Endothelial cell of umbilical vein (primary cell): ENCODE measurements around the gene ZBTB32. TPM values are rescaled to one million over a fixed set of nuclear protein-coding genes. Genes with fewer than 3 reads are reported as not detected.

Experiments used
- BruUV-seq: library from RNA; stranded (reverse); fragments of 400-500 nt; replicated peaks from 2 replicates; lab custom pipeline; 2021; lab: Mats Ljungman, UMichigan
- CTCF ChIA-PET: fragments of 300-600, 350-600 bp; sonication (Branson Sonifier 250); formaldehyde crosslinking; loops from one replicate; lab custom pipeline; 2021; ENCODE audit warnings: antibody characterized with exemption, inconsistent platforms; lab: Charles Lee
- POLR2A ChIA-PET: fragments of 300-600, 350-600 bp; sonication (Branson Sonifier 250); formaldehyde crosslinking; loops from one replicate; lab custom pipeline; 2021; ENCODE audit warnings: antibody characterized with exemption, inconsistent platforms; lab: Charles Lee
- DNase-seq: peaks from one replicate; pipeline ENCODE4 v3.0.0-alpha.2; 2011; ENCODE audit warnings: low read depth, low spot score
- FAIRE-seq: peaks from 2 replicates; lab custom pipeline; 2011; peaks lifted over from hg19 to GRCh38; lab: Jason Lieb, UNC
- H2AFZ ChIP-seq: 2 replicates; pipeline ENCODE4 v1.6.0; 2012; ENCODE audit warnings: low read depth, low read length, control low read depth, inconsistent platforms
- H3K27ac ChIP-seq: 2 replicates; pipeline ENCODE4 v1.5.1; 2011; ENCODE audit warnings: low read depth, mild to moderate bottlenecking, control low read depth, low read length, moderate library complexity; ENCODE audit not compliant: insufficient read depth
- H3K27me3 ChIP-seq, 2 experiments: 2 replicates each; pipeline versions ENCODE4 v1.6.0 to v1.6.1; 2011; ENCODE audit warnings: low read length in 2 of 2, mixed read lengths in 1 of 2; ENCODE audit not compliant: control insufficient read depth in 2 of 2, insufficient read depth in 2 of 2
- H3K36me3 ChIP-seq, 2 experiments: 2 replicates in 1 of 2; 3 replicates in 1 of 2; pipeline ENCODE4 v1.5.1; 2011; ENCODE audit warnings: low read length in 2 of 2, mild to moderate bottlenecking in 1 of 2, moderate library complexity in 1 of 2; ENCODE audit not compliant: control insufficient read depth in 2 of 2, insufficient read depth in 2 of 2; ENCODE audit errors: extremely low read depth in 1 of 2
- H3K4me1 ChIP-seq: 3 replicates; pipeline ENCODE4 v1.5.1; 2011; ENCODE audit warnings: mild to moderate bottlenecking, low read length; ENCODE audit not compliant: control insufficient read depth, insufficient read depth; ENCODE audit errors: extremely low read depth
- H3K4me2 ChIP-seq: 2 replicates; pipeline ENCODE4 v1.6.1; 2011; ENCODE audit warnings: low read length, control low read depth, mixed read lengths; ENCODE audit not compliant: insufficient read depth
- H3K4me3 ChIP-seq, 3 experiments: fragments of 200-600 bp in 1 of 3; sonication (generic), shearing (Covaris generic) in 1 of 3; replicated peaks in 1 of 3; 2 replicates each; pipeline ENCODE4 v1.5.1; 2011 to 2016; ENCODE audit warnings: control low read depth in 3 of 3, low read length in 3 of 3, mild to moderate bottlenecking in 2 of 3, inconsistent platforms in 1 of 3, low read depth in 1 of 3, moderate library complexity in 1 of 3; ENCODE audit not compliant: insufficient read depth in 1 of 3
- H3K79me2 ChIP-seq: 2 replicates; pipeline ENCODE4 v1.6.0; 2012; ENCODE audit warnings: low read length, inconsistent platforms; ENCODE audit not compliant: control insufficient read depth, insufficient read depth
- H3K9ac ChIP-seq: replicated peaks from 2 replicates; pipeline ENCODE3; 2011; ENCODE audit warnings: low read length, control low read depth; ENCODE audit not compliant: insufficient read depth; ENCODE audit errors: extremely low read depth
- H3K9me1 ChIP-seq: replicated peaks from 3 replicates; pipeline ENCODE4 v1.6.0; 2011; ENCODE audit warnings: mild to moderate bottlenecking, low read length; ENCODE audit not compliant: control insufficient read depth, insufficient read depth; ENCODE audit errors: extremely low read depth
- H3K9me3 ChIP-seq: replicated peaks from 2 replicates; pipeline ENCODE4 v1.5.1; 2012; ENCODE audit warnings: low read length, inconsistent platforms; ENCODE audit not compliant: control insufficient read depth, insufficient read depth
- H4K20me1 ChIP-seq: replicated peaks from 2 replicates; pipeline ENCODE3; 2011; ENCODE audit warnings: mild to moderate bottlenecking, low read length; ENCODE audit not compliant: control insufficient read depth, insufficient read depth; ENCODE audit errors: extremely low read depth
- CTCF ChIP-seq, 2 donors: IDR thresholded peaks; 1 replicate in 1 of 2; 2 replicates in 1 of 2; pipeline ENCODE4 v1.5.1; 2011; ENCODE audit warnings: low read length in 2 of 2, mild to moderate bottlenecking in 2 of 2, moderate library complexity in 2 of 2, control low read depth in 1 of 2, inconsistent platforms in 1 of 2, low read depth in 1 of 2; ENCODE audit not compliant: insufficient read depth in 1 of 2; ENCODE audit errors: extremely low read depth in 1 of 2
- EZH2 ChIP-seq: IDR thresholded peaks from 2 replicates; pipeline ENCODE4 v1.6.1; 2012; ENCODE audit warnings: borderline replicate concordance, low read depth, mild to moderate bottlenecking, moderate library complexity, low read length, inconsistent platforms; ENCODE audit not compliant: severe bottlenecking
- FOS ChIP-seq: IDR thresholded peaks from 2 replicates; pipeline ENCODE4 v1.6.1; 2011; ENCODE audit warnings: mild to moderate bottlenecking, low read length, moderate library complexity, borderline replicate concordance; ENCODE audit not compliant: insufficient read depth
- GATA2 ChIP-seq: IDR thresholded peaks from 2 replicates; pipeline ENCODE4 v1.7.0; 2011; ENCODE audit warnings: low read depth, mild to moderate bottlenecking, moderate library complexity, mixed read lengths, low read length; ENCODE audit not compliant: insufficient read length, insufficient read depth
- JUN ChIP-seq: IDR thresholded peaks from 2 replicates; pipeline ENCODE4 v1.6.1; 2011; ENCODE audit warnings: borderline replicate concordance, low read depth; ENCODE audit not compliant: insufficient read length, insufficient read depth
- MAX ChIP-seq: IDR thresholded peaks from 2 replicates; pipeline ENCODE4 v1.6.1; 2011; ENCODE audit not compliant: insufficient read depth, insufficient read length
- MYC ChIP-seq: IDR thresholded peaks from one replicate; pipeline ENCODE4 v1.6.1; 2011; ENCODE audit warnings: mild to moderate bottlenecking, low read depth, low read length
- POLR2A ChIP-seq: IDR thresholded peaks from 2 replicates; pipeline ENCODE4 v1.6.1; 2012; ENCODE audit warnings: low read depth, mild to moderate bottlenecking, control low read depth, low read length
- POLR2AphosphoS5 ChIP-seq: IDR thresholded peaks from 2 replicates; pipeline ENCODE4 v1.6.1; 2012; ENCODE audit warnings: low read depth, mild to moderate bottlenecking, control low read depth, low read length, moderate library complexity; ENCODE audit not compliant: insufficient read depth
- dilution Hi-C: fragments of 300-500 bp; cut with MboI; formaldehyde crosslinking; loops from one replicate; pipeline ENCODE4 v1.15.0; 2019; ENCODE audit warnings: low sequenced_read_pairs; ENCODE audit not compliant: extremely low pct_ligation_motif_present
- intact Hi-C: fragments of 100-400 bp; cut with micrococcal nuclease; formaldehyde crosslinking; loops from one replicate; pipeline ENCODE4 v1.10.0; 2022
- polyA plus RNA-seq, 4 experiments: library from polyadenylated mRNA; depleted of rRNA in 3 of 4; stranded (reverse) in 3 of 4; unstranded in 1 of 4; fragments of >200 nt; gene quantifications; 2 replicates each; pipeline versions ENCODE4 v1.2.1 to v1.2.3, GENCODE V29; 2011 to 2012; ENCODE audit warnings: missing spikeins in 1 of 4
- total RNA-seq: library from RNA; stranded (reverse); gene quantifications from 2 replicates; pipeline ENCODE4 v1.2.3, GENCODE V29; 2021

ZBTB32 gene
- total and polyA plus RNA-seq, 2 donors (not counting 3 experiments of a cell fraction or from before 2014, with no cell fraction given), result not detected

GRCh38 chr19:35715981-35716800 is 11.8 kb downstream of the ZBTB32 start:
- Histone ChIP-seq H4K20me1 (no peaks in the 10 kb centered on the region), H3K79me2 (peaks cover 26% of the 10 kb centered on the region), H3K9me3 (no peaks in the 10 kb centered on the region), H3K36me3 (peaks cover under 1 to 5% of the 10 kb centered on the region in 2 experiments), H3K4me2 (peak overlapping the region; percentile 61), H3K9me1 (no peaks in the 10 kb centered on the region), H2AFZ (peak overlapping the region; percentile 97), H3K4me3 (peak overlapping the region; percentile 30 to 57 (median 46)), H3K9ac (peak overlapping the region; percentile 22), H3K27ac (no peak overlapping the region), H3K27me3 (no peaks in the 10 kb centered on the region), H3K4me1 (peaks cover 17% of the 10 kb centered on the region)
- ChIA-PET POLR2A (no interaction called here), CTCF (interaction anchor here (0.5 to 1.2 kb wide), 4 partner anchors 14 to 573 kb away, joined by 3 to 10 read pairs (median 4); partner anchors contain the start of gene FXYD7)
- FAIRE-seq (no peak), DNase-seq (no peak)
- dilution Hi-C loops (no loop called here), intact Hi-C loops (no loop called here)
- no peak for TF ChIP-seq CTCF (IDR thresholded peaks at IDR 0.05; ENCODE audit: extremely low read depth in 1 of 2, insufficient read depth in 1 of 2, low read depth in 1 of 2, low read length in 2 of 2)
- no peak for TF ChIP-seq EZH2
- no peak for TF ChIP-seq MAX
- TF ChIP-seq JUN, result no peak
- TF ChIP-seq MYC, result no peak
- no peak for TF ChIP-seq GATA2
- no peak for TF ChIP-seq FOS
- no peak for TF ChIP-seq POLR2AphosphoS5
- TF ChIP-seq POLR2A, result no peak
- BruUV-seq, result no TSS peak
